ENCODE results near the gene TOPBP1. TPM values are rescaled to one million over a fixed set of nuclear protein-coding genes. Genes with fewer than 3 reads are reported as not detected.

TOPBP1 gene
- total RNA-seq, 8 experiments from 2014 or later, result 12.9 to 46.7 (median 35.2) TPM

GRCh38 chr3:133595341-133595740 lies 66.4 kb downstream of the TOPBP1 start:
- in situ Hi-C loops (cut with MboI; ENCODE audit: low pct_unique_long_range_greater_than_20kb in 2 of 9, low sequenced_read_pairs in 9 of 9, unreplicated experiment in 9 of 9), result loop anchor here in 1 of 9 experiments (25.0 kb wide), 1 partner anchor 858 kb away; no protein-coding TSS in a partner anchor
- ATAC-seq (replicated peaks in 6 of 8), result no peak
- Histone ChIP-seq H3K4me3 (no peak overlapping the region), H3K4me1 (replicated peaks in 1 of 2) (no peaks in the 10 kb centered on the region), H3K27ac (no peak overlapping the region)
- WGBS, 10 experiments, result 40 to 100% (median 100%) methylated on average over 1 of the region's 1 CpG; no CpG with 5 or more reads in 3 of the 10 experiments

GRCh38 chr3:133593243-133593642 lies 68.5 kb downstream of the TOPBP1 start:
- H3K4me3 ChIP-seq, result no peak overlapping the region
- ATAC-seq (replicated peaks in 6 of 8), result no peak
- H3K27ac ChIP-seq, result no peak overlapping the region
- 75 to 94% (median 80%) methylated on average over 1 to 2 of the region's 2 CpGs; no CpG with 5 or more reads in 3 of the 10 experiments for WGBS, 10 experiments
- in situ Hi-C loops (cut with MboI; ENCODE audit: low pct_unique_long_range_greater_than_20kb in 2 of 9, low sequenced_read_pairs in 9 of 9, unreplicated experiment in 9 of 9), result loop anchor here in 1 of 9 experiments (25.0 kb wide), 1 partner anchor 856 kb away; no protein-coding TSS in a partner anchor
- no peaks in the 10 kb centered on the region for H3K4me1 ChIP-seq (replicated peaks in 1 of 2)

GRCh38 chr3:133592843-133593242 lies 68.9 kb downstream of the TOPBP1 start:
- ATAC-seq (replicated peaks in 6 of 8), result peak in 2 of 8 experiments; percentile 50
- no peak overlapping the region for H3K4me3 ChIP-seq
- no peaks in the 10 kb centered on the region for H3K4me1 ChIP-seq (replicated peaks in 1 of 2)
- 40 to 100% (median 80%) methylated on average over 1 to 5 of the region's 5 CpGs; no CpG with 5 or more reads in 3 of the 10 experiments for WGBS, 10 experiments
- H3K27ac ChIP-seq, result no peak overlapping the region
- in situ Hi-C loops (cut with MboI; ENCODE audit: low pct_unique_long_range_greater_than_20kb in 2 of 9, low sequenced_read_pairs in 9 of 9, unreplicated experiment in 9 of 9), result loop anchor here in 1 of 9 experiments (25.0 kb wide), 1 partner anchor 856 kb away; no protein-coding TSS in a partner anchor

- no peaks in the 10 kb centered on the region for H3K4me1 ChIP-seq (replicated peaks in 1 of 2)
- no peak overlapping the region for H3K4me3 ChIP-seq
- ATAC-seq (replicated peaks in 6 of 8), result peak in 1 of 8 experiments; percentile 10
- in situ Hi-C loops (cut with MboI; ENCODE audit: low pct_unique_long_range_greater_than_20kb in 2 of 9, low sequenced_read_pairs in 9 of 9, unreplicated experiment in 9 of 9), result loop anchor here in 1 of 9 experiments (25.0 kb wide), 1 partner anchor 854 kb away; no protein-coding TSS in a partner anchor
- no peak overlapping the region for H3K27ac ChIP-seq
- WGBS, 10 experiments, result 60 to 100% (median 78%) methylated on average over 1 to 3 of the region's 3 CpGs
Measured at GRCh38 chr3:133591271-133591742, 70.4 kb downstream of the TOPBP1 start.

- Histone ChIP-seq H3K27ac (no peak overlapping the region), H3K4me3 (no peak overlapping the region), H3K4me1 (replicated peaks in 1 of 2) (no peaks in the 10 kb centered on the region)
- ATAC-seq (replicated peaks in 6 of 8), result no peak
- in situ Hi-C loops (cut with MboI; ENCODE audit: low pct_unique_long_range_greater_than_20kb in 2 of 9, low sequenced_read_pairs in 9 of 9, unreplicated experiment in 9 of 9), result loop anchor here in 1 of 9 experiments (25.0 kb wide), 1 partner anchor 852 kb away; no protein-coding TSS in a partner anchor
- 80 to 100% (median 91%) methylated on average over 1 to 6 of the region's 8 CpGs; no CpG with 5 or more reads in 3 of the 10 experiments for WGBS, 10 experiments
Measured at GRCh38 chr3:133589503-133589902, 72.2 kb downstream of the TOPBP1 start.

- ATAC-seq (replicated peaks in 6 of 8), result no peak
- Histone ChIP-seq H3K4me1 (replicated peaks in 1 of 2) (no peaks in the 10 kb centered on the region), H3K27ac (no peak overlapping the region), H3K4me3 (no peak overlapping the region)
- 63 to 100% (median 89%) methylated on average over 1 to 2 of the region's 2 CpGs; no CpG with 5 or more reads in 2 of the 10 experiments for WGBS, 10 experiments
- in situ Hi-C loops (cut with MboI; ENCODE audit: low pct_unique_long_range_greater_than_20kb in 2 of 9, low sequenced_read_pairs in 9 of 9, unreplicated experiment in 9 of 9), result loop anchor here in 1 of 9 experiments (25.0 kb wide), 1 partner anchor 852 kb away; no protein-coding TSS in a partner anchor
Measured at GRCh38 chr3:133588784-133589465, 72.8 kb downstream of the TOPBP1 start.

- Histone ChIP-seq H3K4me1 (replicated peaks in 1 of 2) (no peaks in the 10 kb centered on the region), H3K4me3 (no peak overlapping the region), H3K27ac (no peak overlapping the region)
- in situ Hi-C loops (cut with MboI; ENCODE audit: low pct_unique_long_range_greater_than_20kb in 2 of 9, low sequenced_read_pairs in 9 of 9, unreplicated experiment in 9 of 9), result loop anchor here in 1 of 9 experiments (25.0 kb wide), 1 partner anchor 851 kb away; no protein-coding TSS in a partner anchor
- ATAC-seq (replicated peaks in 6 of 8), result no peak
- 90 to 100% (median 96%) methylated on average over 1 to 4 of the region's 4 CpGs; no CpG with 5 or more reads in 3 of the 10 experiments for WGBS, 10 experiments
Measured at GRCh38 chr3:133588035-133588434, 73.7 kb downstream of the TOPBP1 start.

GRCh38 chr3:133583396-133583795 lies 78.3 kb downstream of the TOPBP1 start:
- in situ Hi-C loops (cut with MboI; ENCODE audit: low pct_unique_long_range_greater_than_20kb in 2 of 9, low sequenced_read_pairs in 9 of 9, unreplicated experiment in 9 of 9), result loop anchor here in 1 of 9 experiments (25.0 kb wide), 1 partner anchor 846 kb away; no protein-coding TSS in a partner anchor

GRCh38 chr3:133578548-133579191 lies 83.1 kb downstream of the TOPBP1 start:
- WGBS, 10 experiments, result 0 to 33% (median 21%) methylated on average over 1 of the region's 1 CpG; no CpG with 5 or more reads in 6 of the 10 experiments
- H3K4me1 ChIP-seq (replicated peaks in 1 of 2), result peaks cover 3 to 10% of the 10 kb centered on the region in 2 donors
- peak in 1 of 8 experiments; percentile 11 for ATAC-seq (replicated peaks in 6 of 8)
- no peak overlapping the region for H3K4me3 ChIP-seq
- in situ Hi-C loops (cut with MboI; ENCODE audit: low pct_unique_long_range_greater_than_20kb in 2 of 9, low sequenced_read_pairs in 9 of 9, unreplicated experiment in 9 of 9), result loop anchor here in 3 of 9 experiments (10.0 to 25.0 kb wide), 3 partner anchors 94 to 854 kb away; partner anchors contain the start of gene NPHP3 (in 1 of the 3)
- H3K27ac ChIP-seq, result no peak overlapping the region

More at GRCh38 chr3:133583396-133583795, 78.3 kb downstream of the TOPBP1 start:
- ATAC-seq (replicated peaks in 6 of 8), result no peak
- Histone ChIP-seq H3K4me3 (no peak overlapping the region), H3K27ac (no peak overlapping the region), H3K4me1 (replicated peaks in 1 of 2) (peaks cover 0 to 1% of the 10 kb centered on the region in 2 donors)
- 86 to 100% (median 100%) methylated on average over 1 to 4 of the region's 6 CpGs; no CpG with 5 or more reads in 4 of the 10 experiments for WGBS, 10 experiments

GRCh38 chr3:133576169-133576568 lies 85.6 kb downstream of the TOPBP1 start:
- WGBS, 10 experiments, result 0 to 90% (median 66%) methylated on average over 1 to 3 of the region's 3 CpGs; no CpG with 5 or more reads in 2 of the 10 experiments
- in situ Hi-C loops (cut with MboI; ENCODE audit: low pct_unique_long_range_greater_than_20kb in 2 of 9, low sequenced_read_pairs in 9 of 9, unreplicated experiment in 9 of 9), result loop anchor here in 3 of 9 experiments (10.0 to 25.0 kb wide), 3 partner anchors 91 to 851 kb away; partner anchors contain the start of gene NPHP3 (in 1 of the 3)
- no peak overlapping the region for H3K4me3 ChIP-seq
- ATAC-seq (replicated peaks in 6 of 8), result no peak
- peaks cover 7 to 10% of the 10 kb centered on the region in 2 donors for H3K4me1 ChIP-seq (replicated peaks in 1 of 2)
- H3K27ac ChIP-seq, result no peak overlapping the region

- Histone ChIP-seq H3K4me1 (replicated peaks in 1 of 2) (peaks cover 7 to 10% of the 10 kb centered on the region in 2 donors), H3K27ac (no peak overlapping the region), H3K4me3 (peak overlapping the region; percentile 43 to 89 (median 60))
- WGBS, 10 experiments, result 0 to 80% (median 32%) methylated on average over 1 to 4 of the region's 4 CpGs
- no peak for ATAC-seq (replicated peaks in 6 of 8)
- in situ Hi-C loops (cut with MboI; ENCODE audit: low pct_unique_long_range_greater_than_20kb in 2 of 9, low sequenced_read_pairs in 9 of 9, unreplicated experiment in 9 of 9), result loop anchor here in 3 of 9 experiments (10.0 to 25.0 kb wide), 3 partner anchors 90 to 850 kb away; partner anchors contain the start of gene NPHP3 (in 1 of the 3)
Measured at GRCh38 chr3:133575086-133575485, 86.7 kb downstream of the TOPBP1 start.

- 0% methylated on average over 2 to 8 of the region's 54 CpGs; no CpG with 5 or more reads in 2 of the 10 experiments for WGBS, 10 experiments
- peak overlapping the region; percentile 93 for H3K27ac ChIP-seq
- in situ Hi-C loops (cut with MboI; ENCODE audit: low pct_unique_long_range_greater_than_20kb in 2 of 9, low sequenced_read_pairs in 9 of 9, unreplicated experiment in 9 of 9), result loop anchor here in 2 of 9 experiments (10.0 kb wide), 2 partner anchors 90 to 850 kb away; partner anchors contain the start of gene NPHP3 (in 1 of the 2)
Measured at GRCh38 chr3:133574260-133574881, 87.4 kb downstream of the TOPBP1 start.

More at GRCh38 chr3:133574260-133574881, 87.4 kb downstream of the TOPBP1 start:
- H3K4me3 ChIP-seq, result peak overlapping the region; percentile 43 to 89 (median 60)
- H3K4me1 ChIP-seq (replicated peaks in 1 of 2), result peaks cover 7 to 10% of the 10 kb centered on the region in 2 donors
- peak; percentile 32 to 65 (median 58) for ATAC-seq (replicated peaks in 6 of 8)
